GM12864 (cell line): ENCODE measurements around the gene MRPL1.
"Not testable (repeated sequence)": the region's sequence is repeated elsewhere in the genome, so short reads cannot be mapped to it uniquely, and the experiment has no call there.

Experiments
- DNase-seq: peaks from one replicate; pipeline ENCODE4 v3.0.0-alpha.2; 2011; ENCODE audit warnings: low read depth
- H3K4me3 ChIP-seq: 2 replicates; pipeline ENCODE4 v1.5.1; 2011; ENCODE audit warnings: mild to moderate bottlenecking, low read depth, low read length, control low read depth
- CTCF ChIP-seq: IDR thresholded peaks from 2 replicates; pipeline ENCODE4 v1.5.1; 2011; ENCODE audit warnings: low read depth, mild to moderate bottlenecking, moderate library complexity, low read length, control low read depth, inconsistent platforms; ENCODE audit errors: missing control alignments

MRPL1 gene

GRCh38 chr4:77952457-77952856, 89.8 kb downstream of the MRPL1 start:
- TF ChIP-seq CTCF: no peak
- H3K4me3 ChIP-seq: no peak overlapping the region
- DNase-seq: no peak

- TF ChIP-seq CTCF: no peak
- H3K4me3 ChIP-seq: no peak overlapping the region
- DNase-seq: no peak
Measured at GRCh38 chr4:77954690-77955089, 92.1 kb downstream of the MRPL1 start.

- no peak for DNase-seq
- H3K4me3 ChIP-seq: no peak overlapping the region
- TF ChIP-seq CTCF: no peak
Measured at GRCh38 chr4:77956917-77957316, 94.3 kb downstream of the MRPL1 start.

GRCh38 chr4:77958897-77959296, 96.3 kb downstream of the MRPL1 start:
- H3K4me3 ChIP-seq: no peak overlapping the region
- no peak for TF ChIP-seq CTCF
- DNase-seq: no peak

GRCh38 chr4:77959566-77960338, 97.1 kb downstream of the MRPL1 start:
- DNase-seq: peak; percentile 31
- TF ChIP-seq CTCF: peak; percentile 58
- no peak overlapping the region for H3K4me3 ChIP-seq

- H3K4me3 ChIP-seq: no peak overlapping the region
- DNase-seq: no peak
- TF ChIP-seq CTCF: no peak
Measured at GRCh38 chr4:77960367-77960766, 97.7 kb downstream of the MRPL1 start.

- no peak for TF ChIP-seq CTCF
- H3K4me3 ChIP-seq: no peak overlapping the region
- DNase-seq: no peak
Measured at GRCh38 chr4:77963004-77963403, 100.4 kb downstream of the MRPL1 start.

- DNase-seq, H3K4me3 ChIP-seq: not testable (repeated sequence)
Measured at GRCh38 chr4:77973657-77974056, 111.0 kb downstream of the MRPL1 start.

GRCh38 chr4:77982900-77983540, 120.4 kb downstream of the MRPL1 start:
- H3K4me3 ChIP-seq, DNase-seq: not testable (repeated sequence)
